ENCODE measurements around the gene ARSG. TPM values are rescaled to one million over a fixed set of nuclear protein-coding genes. Genes with fewer than 3 reads are reported as not detected.

Gene ARSG
- total RNA-seq, 1 donor from 2014 or later: 19.6 TPM

DNA sequence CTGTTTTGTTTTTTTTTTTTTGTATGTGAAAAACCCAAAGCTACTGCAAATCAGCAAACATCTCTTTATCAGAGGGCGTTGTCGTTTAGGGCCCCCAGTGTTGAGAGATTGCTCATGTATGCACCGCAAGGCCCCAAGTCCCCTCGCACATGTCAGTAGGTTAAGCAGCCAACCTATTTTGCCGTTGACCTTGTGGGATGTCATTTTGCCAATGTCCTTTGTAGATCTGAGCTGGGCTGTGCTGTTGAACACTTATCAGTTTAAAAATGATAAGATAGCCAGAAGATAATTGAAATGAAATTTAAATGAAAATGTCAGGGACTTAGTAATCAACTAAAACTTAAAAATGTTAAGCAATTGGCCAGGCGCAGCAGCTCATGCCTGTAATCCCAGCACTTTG, 26.2 kb downstream of the ARSG start:
- TF ChIP-seq, protein P1, sequence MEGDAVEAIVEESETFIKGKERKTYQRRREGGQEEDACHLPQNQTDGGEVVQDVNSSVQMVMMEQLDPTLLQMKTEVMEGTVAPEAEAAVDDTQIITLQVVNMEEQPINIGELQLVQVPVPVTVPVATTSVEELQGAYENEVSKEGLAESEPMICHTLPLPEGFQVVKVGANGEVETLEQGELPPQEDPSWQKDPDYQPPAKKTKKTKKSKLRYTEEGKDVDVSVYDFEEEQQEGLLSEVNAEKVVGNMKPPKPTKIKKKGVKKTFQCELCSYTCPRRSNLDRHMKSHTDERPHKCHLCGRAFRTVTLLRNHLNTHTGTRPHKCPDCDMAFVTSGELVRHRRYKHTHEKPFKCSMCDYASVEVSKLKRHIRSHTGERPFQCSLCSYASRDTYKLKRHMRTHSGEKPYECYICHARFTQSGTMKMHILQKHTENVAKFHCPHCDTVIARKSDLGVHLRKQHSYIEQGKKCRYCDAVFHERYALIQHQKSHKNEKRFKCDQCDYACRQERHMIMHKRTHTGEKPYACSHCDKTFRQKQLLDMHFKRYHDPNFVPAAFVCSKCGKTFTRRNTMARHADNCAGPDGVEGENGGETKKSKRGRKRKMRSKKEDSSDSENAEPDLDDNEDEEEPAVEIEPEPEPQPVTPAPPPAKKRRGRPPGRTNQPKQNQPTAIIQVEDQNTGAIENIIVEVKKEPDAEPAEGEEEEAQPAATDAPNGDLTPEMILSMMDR (IDR thresholded peaks at IDR 0.05): no peak

DNA sequence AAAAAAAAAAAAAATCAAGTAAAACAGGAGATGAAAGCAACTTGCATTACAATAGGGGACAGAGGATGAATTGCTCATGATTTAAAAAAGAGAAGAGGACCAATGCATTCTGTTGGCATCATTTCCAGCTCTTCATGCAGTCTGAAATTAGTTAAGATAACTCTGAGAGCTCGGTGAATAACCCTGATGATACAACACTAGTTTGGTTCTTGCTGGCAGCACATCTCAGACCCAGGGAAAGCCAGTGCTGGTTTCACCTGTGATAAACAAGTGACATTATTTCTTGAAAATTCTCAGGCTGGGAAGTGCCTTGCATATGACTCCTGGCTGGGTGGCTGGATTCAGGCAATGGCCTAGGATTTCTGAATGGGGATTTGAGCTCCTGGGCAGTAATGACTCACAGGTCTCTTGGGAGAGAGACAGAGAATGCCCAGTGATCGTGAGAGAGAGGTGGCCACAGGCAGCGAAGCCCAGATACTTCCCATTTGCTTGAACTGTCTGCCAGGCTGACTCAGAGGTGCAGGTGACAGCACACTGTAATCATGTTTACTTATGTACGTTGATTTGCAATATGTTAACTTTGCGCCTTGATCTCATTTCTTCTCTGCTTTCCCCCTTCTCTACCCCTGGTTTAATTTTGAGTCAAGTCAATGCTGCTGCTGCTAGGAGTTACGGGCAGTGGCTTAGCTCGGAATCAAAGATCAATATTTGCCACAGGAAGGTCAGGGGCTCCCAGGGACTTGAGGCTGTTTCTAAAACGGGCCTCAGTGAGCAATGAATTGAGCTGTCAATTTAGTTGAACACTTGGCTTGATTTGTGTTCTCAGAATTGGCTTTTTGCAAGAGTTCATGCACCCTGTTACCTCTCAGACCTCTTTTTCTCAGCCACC, 27.1 kb downstream of the ARSG start:
- CTCF ChIA-PET: interaction anchor here (1.0 kb wide), 1 partner anchor 80 kb away, joined by 3 read pairs; no protein-coding TSS in a partner anchor
- intact Hi-C loops (cut with micrococcal nuclease): loop anchor here (5.0 kb wide), 1 partner anchor 39 kb away; no protein-coding TSS in a partner anchor
- ATAC-seq (ENCODE audit: low read depth) (no peak), DNase-seq (no peak)
- H3K9me3 Mint-ChIP-seq: no peaks in the 10 kb centered on the region
- TF ChIP-seq, protein P1 (IDR thresholded peaks at IDR 0.05): no peak
- H3K27me3 Mint-ChIP-seq: peaks cover 3% of the 10 kb centered on the region
- POLR2A ChIA-PET: interaction anchor here (1.1 to 4.3 kb wide), 3 partner anchors 26 to 81 kb away, joined by 3 to 25 read pairs (median 4); partner anchors contain the start of genes ARSG and SLC16A6
- no peaks in the 10 kb centered on the region for H3K36me3 Mint-ChIP-seq (ENCODE audit: low read depth)
- no peak overlapping the region for H3K27ac Mint-ChIP-seq
- no peak overlapping the region for H3K4me3 Mint-ChIP-seq
- H3K4me1 Mint-ChIP-seq: peaks cover 34% of the 10 kb centered on the region

More for the DNA sequence above, 26.2 kb downstream of the ARSG start:
- no peaks in the 10 kb centered on the region for H3K36me3 Mint-ChIP-seq (ENCODE audit: low read depth)
- ChIA-PET POLR2A (interaction anchor here (1.5 to 4.3 kb wide), 2 partner anchors 25 to 82 kb away, joined by 4 to 25 read pairs; partner anchors contain the start of genes ARSG and SLC16A6), CTCF (no interaction called here)
- H3K9me3 Mint-ChIP-seq: no peaks in the 10 kb centered on the region
- DNase-seq: no peak
- ATAC-seq (ENCODE audit: low read depth): no peak
- no peak overlapping the region for H3K4me3 Mint-ChIP-seq
- intact Hi-C loops (cut with micrococcal nuclease): loop anchor here (5.0 kb wide), 1 partner anchor 40 kb away; no protein-coding TSS in a partner anchor
- H3K27ac Mint-ChIP-seq: no peak overlapping the region
- H3K27me3 Mint-ChIP-seq: peaks cover 3% of the 10 kb centered on the region
- H3K4me1 Mint-ChIP-seq: peaks cover 34% of the 10 kb centered on the region

DNA sequence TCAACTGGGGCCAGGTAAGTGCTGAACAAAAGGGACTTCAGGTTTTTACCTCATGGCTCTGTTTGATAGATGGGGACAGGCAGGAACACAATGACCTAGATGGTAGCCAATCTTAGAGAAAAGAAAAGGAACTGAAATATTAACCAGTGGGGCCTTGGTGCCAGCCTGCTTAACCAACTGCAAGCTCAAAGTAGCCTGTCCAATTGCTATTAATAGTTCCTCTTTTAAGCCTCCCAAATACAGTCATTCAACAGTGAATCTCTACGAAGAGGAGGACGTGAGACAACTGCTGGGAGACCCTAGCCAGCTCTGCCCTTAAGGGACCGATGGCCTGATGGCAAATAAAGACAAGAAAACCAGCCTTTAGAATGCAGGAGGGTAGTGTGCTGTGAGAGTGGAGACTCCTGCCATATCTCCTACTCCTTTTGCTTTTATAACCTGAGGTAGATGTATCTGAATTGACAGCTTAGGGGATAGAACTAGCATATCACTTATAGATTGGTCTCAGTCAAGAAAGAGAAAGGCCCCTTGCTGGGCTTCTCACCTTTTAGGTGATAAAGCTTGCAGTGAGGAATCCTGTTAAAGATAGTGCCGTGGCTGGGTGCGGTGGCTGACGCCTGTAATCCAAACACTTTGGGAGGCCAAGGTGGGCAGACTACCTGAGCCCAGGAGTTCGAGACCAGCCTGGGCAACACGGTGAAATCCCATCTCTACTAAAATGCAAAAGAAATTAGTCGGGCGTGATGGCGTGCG, 28.3 kb downstream of the ARSG start:
- H3K4me3 Mint-ChIP-seq: peak overlapping the region; percentile 44
- POLR2A ChIA-PET: interaction anchor here (0.5 to 4.3 kb wide), 7 partner anchors 28 to 218 kb away, joined by 3 to 25 read pairs (median 8); partner anchors contain the start of genes ARSG and SLC16A6
- no peak for DNase-seq
- intact Hi-C loops (cut with micrococcal nuclease): loop anchor here (5.0 kb wide), 1 partner anchor 38 kb away; no protein-coding TSS in a partner anchor
- H3K9me3 Mint-ChIP-seq: no peaks in the 10 kb centered on the region
- CTCF ChIA-PET: interaction anchor here (1.5 kb wide), 1 partner anchor 80 kb away, joined by 6 read pairs; no protein-coding TSS in a partner anchor
- peaks cover 31% of the 10 kb centered on the region for H3K4me1 Mint-ChIP-seq
- ATAC-seq (ENCODE audit: low read depth): peak; percentile 78
- no peaks in the 10 kb centered on the region for H3K36me3 Mint-ChIP-seq (ENCODE audit: low read depth)
- peak overlapping the region; percentile 21 for H3K27ac Mint-ChIP-seq
- H3K27me3 Mint-ChIP-seq: peaks cover 3% of the 10 kb centered on the region
- TF ChIP-seq, protein P1 (IDR thresholded peaks at IDR 0.05): no peak

DNA sequence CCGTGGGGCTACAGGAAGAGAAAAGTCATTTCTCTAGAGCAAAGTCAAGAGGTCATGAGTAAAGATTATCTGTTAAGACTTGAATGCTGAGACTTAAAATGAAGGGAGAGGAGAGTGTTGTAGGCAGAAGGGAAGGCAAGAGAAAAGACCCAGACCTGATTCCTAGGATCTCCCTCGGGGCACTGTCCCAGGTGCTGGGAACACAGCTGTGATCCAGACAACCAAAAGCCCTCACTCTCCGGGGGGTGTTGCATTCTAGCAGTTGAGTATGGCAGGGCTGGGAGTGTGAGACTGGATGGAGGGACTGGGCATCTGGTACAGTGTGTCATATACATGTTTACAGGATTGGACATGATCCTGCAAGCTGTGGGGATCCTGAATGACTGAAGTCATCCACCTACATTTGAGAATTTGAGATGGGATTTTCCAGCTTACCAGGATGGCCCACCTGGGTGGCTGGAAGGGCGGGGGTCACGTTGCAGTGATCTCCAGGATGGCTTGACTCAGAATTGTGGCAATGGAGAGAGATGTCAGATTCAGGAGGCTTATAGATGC, 29.1 kb downstream of the ARSG start:
- ATAC-seq (ENCODE audit: low read depth) (no peak), DNase-seq (no peak)
- Mint-ChIP-seq H3K36me3 (ENCODE audit: low read depth) (no peaks in the 10 kb centered on the region), H3K9me3 (no peaks in the 10 kb centered on the region), H3K4me3 (no peak overlapping the region), H3K27me3 (peaks cover 3% of the 10 kb centered on the region), H3K4me1 (peaks cover 24% of the 10 kb centered on the region), H3K27ac (no peak overlapping the region)
- ChIA-PET POLR2A (interaction anchor here (0.6 to 4.3 kb wide), 6 partner anchors 28 to 219 kb away, joined by 3 to 25 read pairs (median 8); partner anchors contain the start of genes ARSG and SLC16A6), CTCF (interaction anchor here (1.5 kb wide), 1 partner anchor 79 kb away, joined by 6 read pairs; no protein-coding TSS in a partner anchor)
- intact Hi-C loops (cut with micrococcal nuclease): no loop called here
- TF ChIP-seq, protein P1 (IDR thresholded peaks at IDR 0.05): no peak
